Stimulated activated CD8-positive, alpha-beta memory T cell treated with anti-CD3 and anti-CD28 coated beads, Interleukin-15, amount 100 ng/mL, for 1 hour (primary cell): ENCODE data around the gene IRF5.
"Not testable (repeated sequence)": the region's sequence is repeated elsewhere in the genome, so short reads cannot be mapped to it uniquely, and the experiment has no call there.

ENCODE experiments used
- DNase-seq: peaks from one replicate; pipeline ENCODE4 v3.0.0-alpha.2; 2020; ENCODE audit warnings: low read depth

IRF5 gene

GRCh38 chr7:128968624-128969023, 30.9 kb downstream of the IRF5 start:
- no peak for DNase-seq

DNA sequence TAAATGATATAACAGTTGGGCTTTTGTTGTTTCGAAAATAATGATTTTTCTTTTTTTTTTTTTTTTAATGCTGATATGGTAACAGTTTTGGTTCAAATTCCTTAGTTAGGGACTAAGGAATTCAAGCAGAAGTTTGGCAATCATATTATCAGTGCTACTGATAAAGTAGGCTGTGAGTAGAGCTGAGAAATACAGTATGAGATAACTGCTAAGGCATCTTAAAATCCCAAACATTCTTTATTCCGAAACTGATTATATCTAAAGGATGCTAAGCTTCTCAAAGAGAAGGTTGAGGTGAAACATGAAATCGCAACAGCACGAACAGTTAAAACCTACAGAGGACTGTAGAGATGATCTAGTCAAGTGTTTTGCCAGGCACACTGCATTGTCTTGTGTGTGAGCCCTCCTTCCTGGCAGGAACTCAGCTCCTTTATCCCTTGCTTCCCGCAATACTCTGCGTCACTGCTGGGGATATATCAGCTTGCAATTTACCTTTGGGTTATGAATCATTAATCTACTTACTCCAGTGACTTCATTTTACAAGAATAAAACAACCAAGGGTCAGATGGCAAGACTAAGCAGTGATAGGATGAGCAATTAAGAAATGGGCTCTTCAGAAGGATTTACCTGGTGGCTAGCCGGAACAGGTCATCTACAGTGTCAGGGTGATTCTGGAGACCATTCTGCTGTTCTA, 36.7 kb downstream of the IRF5 start:
- no peak for DNase-seq

DNA sequence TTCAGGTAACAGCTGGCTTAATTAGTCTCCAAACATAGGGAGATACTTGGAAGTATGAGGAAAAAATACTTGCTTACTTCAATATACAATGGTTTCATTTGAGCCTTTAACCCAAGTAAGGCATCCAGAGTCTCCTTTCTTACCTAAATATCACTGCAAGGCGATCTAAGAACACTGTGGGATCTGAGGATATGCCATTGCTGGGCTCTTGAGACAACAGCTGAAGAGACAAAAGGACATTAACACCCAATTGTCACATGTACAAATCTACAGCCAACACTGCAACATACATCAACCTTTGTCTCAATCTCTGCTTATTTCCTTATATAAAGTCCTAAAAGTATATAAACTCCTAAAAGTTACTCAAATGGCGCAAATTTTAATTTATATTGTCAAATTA, 44.4 kb downstream of the IRF5 start:
- no peak for DNase-seq

GRCh38 chr7:128985660-128986059, 47.9 kb downstream of the IRF5 start:
- no peak for DNase-seq

- DNase-seq, result no peak
Measured at GRCh38 chr7:128986609-128987008, 48.9 kb downstream of the IRF5 start.

DNA sequence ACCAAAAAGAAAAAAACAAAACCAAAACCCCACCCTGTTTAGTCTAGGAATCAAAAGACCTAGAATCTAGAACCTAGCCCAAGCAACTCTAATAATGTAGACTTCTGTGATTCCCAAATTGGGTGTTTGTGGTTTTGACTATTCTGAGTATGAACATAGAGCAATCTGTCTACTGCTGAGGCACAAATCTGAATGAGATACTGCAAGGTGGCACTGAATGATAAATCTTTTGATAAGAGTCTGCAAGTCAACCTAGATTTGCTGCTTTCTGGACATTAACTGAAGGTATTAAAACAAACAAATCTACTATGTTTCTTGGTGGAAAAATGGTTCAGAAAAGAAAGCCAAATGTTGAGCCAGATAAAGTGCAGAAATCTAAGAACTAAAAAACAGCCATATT, 50.6 kb downstream of the IRF5 start:
- no peak for DNase-seq

DNA sequence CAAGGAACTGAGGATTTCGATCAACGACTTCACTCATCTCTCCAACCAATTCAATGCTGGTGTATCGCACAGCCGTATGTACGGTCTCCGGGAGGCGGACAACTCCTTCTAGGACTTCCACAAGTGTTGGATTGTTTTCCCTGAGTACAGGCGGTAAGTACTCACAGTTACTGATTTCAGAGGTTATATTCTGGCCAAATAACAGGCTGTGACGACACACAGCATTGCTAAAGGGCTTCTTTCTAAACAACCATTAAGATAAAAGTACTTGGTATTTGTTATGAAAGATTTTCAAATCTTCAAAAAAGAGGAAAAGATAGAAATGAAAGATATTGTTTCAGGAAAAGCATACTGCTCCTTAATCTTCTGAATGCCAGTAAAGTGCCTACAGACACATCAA, 52.2 kb downstream of the IRF5 start:
- no peak for DNase-seq

GRCh38 chr7:128993419-128993818, 55.7 kb downstream of the IRF5 start:
- no peak for DNase-seq

DNA sequence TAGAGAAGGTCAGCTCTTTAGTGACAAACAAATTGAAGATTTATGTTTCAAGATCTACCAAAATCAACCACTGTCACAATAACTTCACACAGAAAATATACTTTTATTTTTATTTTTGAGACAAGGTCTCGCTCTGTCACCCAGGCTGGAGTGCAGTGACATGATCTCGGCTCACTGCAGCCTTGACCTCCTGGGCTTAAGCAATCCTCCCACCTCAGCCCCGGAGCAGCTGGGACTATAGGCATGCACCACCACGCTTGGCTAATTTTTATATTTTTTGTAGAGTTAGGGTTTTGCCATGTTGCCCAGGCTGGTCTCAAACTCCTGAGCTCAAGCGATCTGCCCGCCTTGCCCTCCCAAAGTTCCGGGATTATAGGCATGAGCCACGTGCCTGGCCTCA, 56.8 kb downstream of the IRF5 start:
- not testable (repeated sequence) for DNase-seq

GRCh38 chr7:128997181-128997580, 59.5 kb downstream of the IRF5 start:
- no peak for DNase-seq
